ENCODE measurements around the gene KIF1B.
"Not testable (repeated sequence)": the region's sequence is repeated elsewhere in the genome, so short reads cannot be mapped to it uniquely, and the experiment has no call there.

The KIF1B gene

DNA sequence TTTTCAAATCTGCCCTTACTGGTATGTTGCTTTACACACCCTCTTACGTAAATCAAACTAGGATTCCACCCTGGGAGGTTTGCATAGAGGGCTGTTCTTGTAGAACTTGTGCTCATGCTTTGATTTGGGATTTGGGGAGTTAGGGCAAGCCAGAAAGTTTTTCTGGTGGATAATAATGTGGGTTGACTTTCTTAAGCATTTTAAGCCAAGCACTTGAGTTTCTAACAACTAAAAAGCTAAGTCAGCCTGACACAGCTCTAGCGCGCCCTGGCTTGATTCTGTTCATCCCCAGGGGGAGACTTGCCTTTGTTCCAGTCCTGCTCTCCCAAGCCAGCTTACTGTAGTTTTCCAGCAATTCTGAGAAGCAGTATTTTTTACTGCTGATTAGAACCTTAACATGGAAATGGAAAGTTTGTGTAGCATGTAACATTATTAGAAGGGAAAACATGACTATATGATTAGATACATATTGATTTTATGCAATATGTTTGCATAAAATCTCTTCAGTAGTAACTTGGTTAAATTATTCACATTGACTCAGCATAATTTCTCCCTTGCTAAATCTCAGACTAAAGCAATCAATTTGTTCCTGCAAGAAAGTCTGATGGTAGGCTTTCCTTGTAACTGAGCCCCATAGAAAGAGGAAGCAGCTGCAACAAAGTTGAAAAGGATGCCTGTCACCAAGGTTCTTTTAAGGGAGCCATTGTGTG, 177.5 kb downstream of the KIF1B start:
- peak; percentile 84 for DNase-seq (ENCODE audit: low read depth)

GRCh38 chr1:10388387-10388715, 178.0 kb downstream of the KIF1B start:
- DNase-seq (ENCODE audit: low read depth) = no peak

GRCh38 chr1:10389271-10389973, 179.1 kb downstream of the KIF1B start:
- DNase-seq (ENCODE audit: low read depth) = no peak

DNA sequence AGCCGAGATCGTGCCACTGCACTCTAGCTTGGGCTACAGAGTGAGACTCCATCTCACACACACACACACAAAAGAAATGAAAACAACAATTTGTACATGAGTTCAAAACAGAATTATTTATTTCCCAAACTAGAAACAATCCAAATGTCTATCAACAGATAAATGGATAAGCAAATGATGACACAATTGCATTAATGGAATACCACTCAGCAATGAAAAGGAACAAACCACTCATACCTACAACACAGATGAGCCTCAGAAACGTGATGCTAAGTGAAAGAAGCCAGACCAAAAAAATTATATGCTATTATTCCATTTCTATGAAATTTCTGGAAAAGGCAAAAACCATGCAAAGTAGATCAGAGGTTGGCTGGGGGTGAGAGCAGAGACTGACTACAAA, 186.5 kb downstream of the KIF1B start:
- DNase-seq (ENCODE audit: low read depth) = no peak

DNA sequence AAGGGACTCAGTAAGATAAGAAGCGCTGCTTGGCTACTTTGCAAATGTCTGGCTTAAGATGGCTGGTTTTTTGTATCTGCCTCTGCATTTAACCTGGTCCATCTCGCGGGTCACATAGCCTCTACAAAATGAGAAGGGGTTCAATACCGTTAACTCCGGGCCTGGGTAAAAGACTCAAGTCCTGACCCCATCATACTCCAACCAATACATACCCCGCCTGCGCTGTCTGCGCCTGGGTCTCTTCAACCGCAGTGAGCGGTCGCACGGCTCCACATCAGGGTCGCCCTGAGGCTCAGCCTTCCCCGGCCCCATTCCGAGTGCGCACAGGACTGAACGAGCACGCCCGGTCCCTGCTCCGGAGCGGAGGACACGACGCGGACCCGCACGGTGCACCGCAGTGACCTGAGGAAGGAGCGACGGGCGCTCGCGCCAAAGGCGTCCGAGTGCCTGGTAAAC, 187.9 kb downstream of the KIF1B start:
- peak; percentile 13 for DNase-seq (ENCODE audit: low read depth)

- peak; percentile 97 for DNase-seq (ENCODE audit: low read depth)
These were observed 188.5 kb downstream of the KIF1B start, which contains the start of gene PGD for GRCh38 chr1:10398734-10399443. PGD (plus strand) TSS chr1:10399064; CDS start chr1:10399118, 54 bp downstream.

GRCh38 chr1:10399444-10399941, 189.1 kb downstream of the KIF1B start:
- DNase-seq (ENCODE audit: low read depth) = peak; percentile 39

- no peak for DNase-seq (ENCODE audit: low read depth)
These were observed 189.6 kb downstream of the KIF1B start for GRCh38 chr1:10400013-10400412.

DNA sequence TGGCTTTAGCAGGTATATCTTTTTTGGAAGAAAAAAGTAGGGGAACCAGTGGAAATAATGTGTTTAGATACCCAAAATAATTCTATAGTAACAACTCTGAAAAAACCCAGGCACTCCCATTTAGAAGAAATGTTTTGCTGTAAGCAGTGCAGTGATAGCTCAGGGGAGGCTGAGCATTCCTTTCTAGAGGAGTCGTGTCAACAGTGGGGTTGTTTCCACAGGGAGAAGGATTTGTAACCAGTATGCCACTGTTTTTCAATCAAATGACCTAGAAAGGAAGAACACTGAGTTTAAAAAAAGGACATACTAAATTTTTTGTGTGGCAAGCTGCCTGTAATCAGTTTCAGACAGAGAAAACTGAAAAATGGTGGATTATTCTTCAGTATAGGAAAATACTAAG, 190.9 kb downstream of the KIF1B start:
- peak; percentile 73 for DNase-seq (ENCODE audit: low read depth)

DNA sequence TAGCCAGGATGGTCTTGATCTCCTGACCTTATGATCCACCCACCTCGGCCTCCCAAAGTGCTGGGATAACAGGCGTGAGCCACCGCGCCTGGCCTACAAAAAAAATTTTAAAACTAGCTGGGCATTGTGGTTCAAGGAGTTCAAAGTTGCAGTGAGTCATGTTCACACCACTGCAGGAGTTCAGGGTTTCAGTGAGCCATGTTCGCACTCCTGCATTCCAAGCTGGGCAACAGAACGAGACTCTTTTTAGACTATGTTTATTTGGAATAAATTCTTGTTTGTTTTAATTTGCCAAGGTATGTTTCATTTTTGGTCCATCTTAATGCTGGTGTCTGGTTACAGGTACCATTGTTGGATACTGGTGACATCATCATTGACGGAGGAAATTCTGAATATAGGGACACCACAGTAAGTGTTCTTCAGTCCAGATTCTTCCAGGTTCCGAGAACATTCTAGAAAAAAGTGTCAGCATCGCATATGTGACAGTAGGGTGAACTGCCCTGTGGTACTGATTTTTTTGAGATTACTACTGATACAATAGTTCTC, 192.4 kb downstream of the KIF1B start:
- peak; percentile 67 for DNase-seq (ENCODE audit: low read depth)

- no peak for DNase-seq (ENCODE audit: low read depth)
These were observed 196.8 kb downstream of the KIF1B start for GRCh38 chr1:10407201-10407600.

GRCh38 chr1:10415211-10415930, 205.0 kb downstream of the KIF1B start:
- peak; percentile 83 for DNase-seq (ENCODE audit: low read depth)

GRCh38 chr1:10415967-10416366, 205.6 kb downstream of the KIF1B start:
- not testable (repeated sequence) for DNase-seq (ENCODE audit: low read depth)

DNA sequence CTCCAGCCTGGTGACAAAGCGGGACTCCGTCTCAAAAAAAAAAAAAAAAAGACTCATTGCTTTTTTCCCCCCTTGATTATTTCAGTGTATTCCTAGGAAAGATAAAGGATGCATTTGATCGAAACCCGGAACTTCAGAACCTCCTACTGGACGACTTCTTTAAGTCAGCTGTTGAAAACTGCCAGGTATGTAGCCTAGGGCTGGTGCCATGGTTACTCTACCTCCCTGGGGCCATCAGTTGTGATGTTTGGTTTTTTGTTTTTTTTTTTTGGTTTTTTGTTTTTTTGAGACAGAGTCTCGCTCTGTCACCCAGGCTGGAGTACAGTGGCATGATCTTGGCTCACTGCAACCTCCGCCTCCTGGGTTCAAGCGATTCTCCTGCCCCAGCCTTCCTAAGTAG, 208.4 kb downstream of the KIF1B start:
- DNase-seq (ENCODE audit: low read depth) = not testable (repeated sequence)

DNA sequence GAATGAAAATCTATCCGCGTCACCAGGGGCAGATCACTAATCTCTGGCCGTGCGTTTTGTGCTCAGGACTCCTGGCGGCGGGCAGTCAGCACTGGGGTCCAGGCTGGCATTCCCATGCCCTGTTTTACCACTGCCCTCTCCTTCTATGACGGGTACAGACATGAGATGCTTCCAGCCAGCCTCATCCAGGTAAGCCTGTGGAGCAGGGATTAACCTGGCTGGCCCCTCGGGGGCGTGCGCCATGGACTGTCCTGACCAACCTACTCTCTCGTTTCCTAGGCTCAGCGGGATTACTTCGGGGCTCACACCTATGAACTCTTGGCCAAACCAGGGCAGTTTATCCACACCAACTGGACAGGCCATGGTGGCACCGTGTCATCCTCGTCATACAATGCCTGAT, 209.0 kb downstream of the KIF1B start:
- DNase-seq (ENCODE audit: low read depth) = no peak

- no peak for DNase-seq (ENCODE audit: low read depth)
These were observed 211.3 kb downstream of the KIF1B start for GRCh38 chr1:10421637-10422036.

DNA sequence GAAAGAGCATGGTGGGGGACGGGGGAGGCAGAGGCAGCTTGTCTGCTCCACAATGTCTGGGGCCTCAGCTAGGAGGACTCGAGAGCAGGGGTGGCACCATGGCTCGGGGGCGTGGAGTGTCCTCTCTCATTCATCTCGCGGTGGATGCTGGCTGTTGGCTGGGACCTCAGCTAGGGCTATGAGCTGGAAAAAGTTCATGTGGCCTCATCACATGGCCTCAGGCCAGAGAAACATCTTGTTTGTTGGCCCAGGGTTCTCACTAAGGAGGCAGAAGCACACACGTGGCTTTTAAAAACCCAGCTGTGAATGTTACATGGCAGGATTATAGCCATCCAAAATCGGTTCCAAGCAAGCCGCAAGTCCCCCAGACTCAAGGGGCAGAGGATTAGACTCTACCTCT, 213.7 kb downstream of the KIF1B start:
- no peak for DNase-seq (ENCODE audit: low read depth)

GRCh38 chr1:10424651-10425050, 214.3 kb downstream of the KIF1B start:
- no peak for DNase-seq (ENCODE audit: low read depth)

GRCh38 chr1:10425826-10426534, 215.6 kb downstream of the KIF1B start:
- not testable (repeated sequence) for DNase-seq (ENCODE audit: low read depth)

GRCh38 chr1:10426535-10426848, 216.1 kb downstream of the KIF1B start:
- not testable (repeated sequence) for DNase-seq (ENCODE audit: low read depth)

DNA sequence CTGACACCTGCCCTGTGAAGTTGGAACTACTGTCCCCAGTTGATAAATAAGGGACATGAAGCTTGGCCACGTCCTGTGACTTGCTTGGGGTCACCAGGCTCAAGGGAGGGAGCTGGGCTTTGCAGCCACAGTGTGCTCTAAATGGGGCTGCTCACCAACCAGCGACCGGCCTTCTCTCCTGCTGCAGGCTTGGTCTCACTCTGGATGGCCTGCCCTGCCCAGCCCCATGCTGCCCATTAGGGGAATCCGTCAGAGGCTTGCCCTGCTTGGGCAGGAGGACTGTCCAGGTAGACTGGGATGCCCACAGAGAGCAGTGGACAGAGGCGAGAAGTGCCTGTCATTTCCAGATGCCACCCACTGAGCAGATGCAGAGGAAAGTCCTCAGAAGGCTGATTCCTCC, 218.6 kb downstream of the KIF1B start:
- DNase-seq (ENCODE audit: low read depth) = no peak
